Parathyroid adenoma (tissue), 2 donors: ENCODE measurements around the gene GRID1.

Experiments used
- H2AFZ ChIP-seq: fragments of 300-600 bp; sonication (generic); one replicate; pipeline ENCODE4 v1.7.0; 2017; ENCODE audit warnings: antibody characterized with exemption, mild to moderate bottlenecking
- H3K27ac ChIP-seq: fragments of 300-600 bp; sonication (generic); one replicate; pipeline ENCODE4 v1.7.0; 2017
- H3K27me3 ChIP-seq: fragments of 300-600 bp; sonication (generic); one replicate; pipeline ENCODE4 v1.7.0; 2017; ENCODE audit warnings: low read length; ENCODE audit not compliant: control insufficient read depth, insufficient read depth
- H3K36me3 ChIP-seq: fragments of 300-600 bp; sonication (generic); one replicate; pipeline ENCODE4 v1.7.0; 2017; ENCODE audit warnings: low read length; ENCODE audit not compliant: control insufficient read depth, insufficient read depth
- H3K4me1 ChIP-seq: fragments of 300-600 bp; sonication (generic); one replicate; pipeline ENCODE4 v1.7.0; 2017; ENCODE audit warnings: control low read depth
- H3K4me2 ChIP-seq: fragments of 300-600 bp; sonication (generic); one replicate; pipeline ENCODE4 v1.7.0; 2017; ENCODE audit warnings: low read length
- H3K4me3 ChIP-seq: fragments of 300-600 bp; sonication (generic); one replicate; pipeline ENCODE4 v1.7.0; 2017; ENCODE audit warnings: low read depth, low read length
- H3K79me2 ChIP-seq: fragments of 300-600 bp; sonication (generic); one replicate; pipeline ENCODE4 v1.7.0; 2017; ENCODE audit warnings: control low read depth
- H3K9ac ChIP-seq: fragments of 300-600 bp; sonication (generic); one replicate; pipeline ENCODE4 v1.7.0; 2017; ENCODE audit warnings: mild to moderate bottlenecking
- H3K9me3 ChIP-seq: fragments of 300-600 bp; sonication (generic); one replicate; pipeline ENCODE4 v1.7.0; 2017; ENCODE audit warnings: low read length; ENCODE audit not compliant: control insufficient read depth
- TF ChIP-seq, protein P1 (sequence below): fragments of 300-600 bp; sonication (generic); IDR thresholded peaks from one replicate; pipeline ENCODE4 v1.7.0; 2017; ENCODE audit warnings: antibody characterized with exemption, mild to moderate bottlenecking
- donor health status: primary hyperparathyroidism.

The GRID1 gene

DNA sequence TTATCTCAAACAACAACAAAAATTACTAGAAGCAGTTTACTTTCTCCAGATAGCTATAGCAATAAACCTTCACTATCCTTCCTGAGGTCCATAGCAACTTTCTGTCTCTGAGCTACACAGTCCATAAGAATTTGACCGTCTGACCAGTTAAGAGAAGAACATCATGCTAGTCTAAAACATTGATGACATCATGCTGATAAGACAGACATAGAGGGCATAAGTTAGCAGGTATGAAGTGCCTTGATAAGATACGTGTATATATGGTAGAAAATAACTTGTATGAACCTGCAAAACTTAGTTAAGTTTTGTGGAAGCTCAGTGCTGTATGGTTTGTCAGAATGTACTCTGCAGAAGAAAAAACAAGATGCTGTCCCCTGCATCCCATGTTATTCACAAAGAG, 353.0 kb downstream of the GRID1 start:
- no peak overlapping the region for H3K27ac ChIP-seq
- no peaks in the 10 kb centered on the region for H3K79me2 ChIP-seq
- H3K9ac ChIP-seq, result no peak overlapping the region
- TF ChIP-seq, protein P1, sequence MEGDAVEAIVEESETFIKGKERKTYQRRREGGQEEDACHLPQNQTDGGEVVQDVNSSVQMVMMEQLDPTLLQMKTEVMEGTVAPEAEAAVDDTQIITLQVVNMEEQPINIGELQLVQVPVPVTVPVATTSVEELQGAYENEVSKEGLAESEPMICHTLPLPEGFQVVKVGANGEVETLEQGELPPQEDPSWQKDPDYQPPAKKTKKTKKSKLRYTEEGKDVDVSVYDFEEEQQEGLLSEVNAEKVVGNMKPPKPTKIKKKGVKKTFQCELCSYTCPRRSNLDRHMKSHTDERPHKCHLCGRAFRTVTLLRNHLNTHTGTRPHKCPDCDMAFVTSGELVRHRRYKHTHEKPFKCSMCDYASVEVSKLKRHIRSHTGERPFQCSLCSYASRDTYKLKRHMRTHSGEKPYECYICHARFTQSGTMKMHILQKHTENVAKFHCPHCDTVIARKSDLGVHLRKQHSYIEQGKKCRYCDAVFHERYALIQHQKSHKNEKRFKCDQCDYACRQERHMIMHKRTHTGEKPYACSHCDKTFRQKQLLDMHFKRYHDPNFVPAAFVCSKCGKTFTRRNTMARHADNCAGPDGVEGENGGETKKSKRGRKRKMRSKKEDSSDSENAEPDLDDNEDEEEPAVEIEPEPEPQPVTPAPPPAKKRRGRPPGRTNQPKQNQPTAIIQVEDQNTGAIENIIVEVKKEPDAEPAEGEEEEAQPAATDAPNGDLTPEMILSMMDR, result no peak
- H3K4me3 ChIP-seq, result no peak overlapping the region
- no peak overlapping the region for H2AFZ ChIP-seq
- H3K36me3 ChIP-seq, result no peaks in the 10 kb centered on the region
- no peaks in the 10 kb centered on the region for H3K4me1 ChIP-seq
- H3K27me3 ChIP-seq, result no peaks in the 10 kb centered on the region
- no peaks in the 10 kb centered on the region for H3K9me3 ChIP-seq
- no peak overlapping the region for H3K4me2 ChIP-seq

- Histone ChIP-seq H3K4me2 (no peak overlapping the region), H3K9me3 (no peaks in the 10 kb centered on the region), H3K36me3 (no peaks in the 10 kb centered on the region), H2AFZ (no peak overlapping the region), H3K4me1 (no peaks in the 10 kb centered on the region), H3K79me2 (no peaks in the 10 kb centered on the region), H3K4me3 (no peak overlapping the region), H3K27ac (no peak overlapping the region), H3K27me3 (no peaks in the 10 kb centered on the region), H3K9ac (no peak overlapping the region)
- TF ChIP-seq, protein P1, result no peak
Observed at GRCh38 chr10:86007171-86007570, 359.4 kb downstream of the GRID1 start.

DNA sequence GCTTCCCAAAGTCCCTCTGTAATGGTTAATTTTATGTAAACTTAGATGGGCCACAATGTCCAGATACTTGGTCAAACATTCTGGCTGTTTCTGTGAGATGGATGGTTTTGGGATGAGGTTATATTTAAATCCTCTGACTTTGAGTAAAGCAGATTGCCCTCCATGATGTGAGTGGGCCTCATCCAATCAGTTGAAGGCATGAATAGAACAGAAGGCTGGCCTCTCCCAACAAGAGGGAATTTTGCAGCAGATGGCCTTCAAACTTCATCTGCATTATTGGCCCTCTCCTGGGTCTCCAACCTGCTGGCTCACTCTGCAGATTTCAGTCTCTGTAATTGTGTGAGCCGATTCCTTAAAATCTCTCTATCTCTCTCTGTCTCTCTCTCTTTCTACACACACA, 362.3 kb downstream of the GRID1 start:
- TF ChIP-seq, protein P1, result no peak
- Histone ChIP-seq H3K4me3 (no peak overlapping the region), H3K36me3 (no peaks in the 10 kb centered on the region), H2AFZ (no peak overlapping the region), H3K4me2 (no peak overlapping the region), H3K27me3 (no peaks in the 10 kb centered on the region), H3K9ac (no peak overlapping the region), H3K9me3 (no peaks in the 10 kb centered on the region), H3K4me1 (no peaks in the 10 kb centered on the region), H3K79me2 (no peaks in the 10 kb centered on the region), H3K27ac (no peak overlapping the region)

DNA sequence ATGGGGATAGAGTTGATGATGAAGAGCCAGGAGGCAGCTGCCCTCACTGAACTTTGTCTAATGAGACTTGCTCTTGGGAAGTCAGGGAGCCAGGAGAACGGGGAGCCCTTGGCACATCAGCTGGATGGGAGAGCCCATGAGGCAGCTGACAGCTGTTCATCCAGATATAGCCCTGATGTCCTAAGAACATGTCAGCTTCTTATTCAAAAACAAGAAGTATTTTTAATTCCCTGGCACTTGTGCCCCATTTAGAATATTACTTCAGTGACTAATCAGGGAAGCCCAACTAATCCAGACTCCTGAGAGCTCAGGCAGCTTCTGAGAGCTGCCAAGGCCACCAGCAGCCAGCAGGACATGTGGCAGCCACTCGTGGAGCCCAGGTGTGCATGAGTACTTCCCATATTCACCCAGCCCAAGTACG, 363.4 kb downstream of the GRID1 start:
- Histone ChIP-seq H3K27me3 (no peaks in the 10 kb centered on the region), H3K9me3 (no peaks in the 10 kb centered on the region), H3K36me3 (no peaks in the 10 kb centered on the region), H3K79me2 (no peaks in the 10 kb centered on the region), H3K9ac (no peak overlapping the region), H3K27ac (no peak overlapping the region), H3K4me2 (no peak overlapping the region), H3K4me3 (no peak overlapping the region), H3K4me1 (no peaks in the 10 kb centered on the region), H2AFZ (no peak overlapping the region)
- TF ChIP-seq, protein P1, result no peak

DNA sequence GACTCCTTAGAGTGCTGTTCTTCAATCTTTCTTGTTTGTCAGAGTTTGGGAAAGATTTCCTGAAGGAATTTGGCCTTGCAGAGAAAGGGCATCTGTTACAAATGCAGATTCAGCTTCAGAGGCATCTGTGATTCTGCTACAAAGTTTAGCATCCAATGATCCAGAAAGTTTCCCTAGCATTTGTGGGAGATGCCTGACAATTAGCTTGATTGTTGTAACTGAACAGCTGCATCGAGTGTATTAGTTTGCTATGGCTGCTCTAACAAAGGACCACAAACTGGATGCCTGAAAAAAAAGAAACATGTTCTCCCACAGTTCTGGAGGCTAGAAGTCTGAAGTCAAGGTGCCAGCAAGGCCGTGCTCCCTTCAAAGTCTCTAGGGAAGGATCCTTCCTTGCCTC, 365.1 kb downstream of the GRID1 start:
- no peak overlapping the region for H3K9ac ChIP-seq
- no peaks in the 10 kb centered on the region for H3K9me3 ChIP-seq
- no peaks in the 10 kb centered on the region for H3K4me1 ChIP-seq
- no peaks in the 10 kb centered on the region for H3K79me2 ChIP-seq
- TF ChIP-seq, protein P1, result no peak
- H3K4me3 ChIP-seq, result no peak overlapping the region
- H3K4me2 ChIP-seq, result no peak overlapping the region
- no peaks in the 10 kb centered on the region for H3K36me3 ChIP-seq
- H3K27me3 ChIP-seq, result no peaks in the 10 kb centered on the region
- no peak overlapping the region for H2AFZ ChIP-seq
- no peak overlapping the region for H3K27ac ChIP-seq
